Muscle of back (tissue), 11 donors: Measurements from ENCODE around the gene CBX6. TPM values are rescaled to one million over a fixed set of nuclear protein-coding genes. Genes with fewer than 3 reads are reported as not detected.
"Not testable (repeated sequence)": the region's sequence is repeated elsewhere in the genome, so short reads cannot be mapped to it uniquely, and the experiment has no call there.

Source experiments
- DNase-seq, 3 donors: peaks; one replicate each; pipeline versions ENCODE4 v3.0.0 to v3.0.0-alpha.2; 2013
- polyA plus RNA-seq, 10 donors: library from polyadenylated mRNA; unstranded; fragments of 120-200 nt; gene quantifications; one replicate each; pipeline ENCODE4 v1.2.1, GENCODE V29; 2013; ENCODE audit not compliant: insufficient read length in 10 of 10

The CBX6 gene
- polyA plus RNA-seq, 10 donors = 21.8 to 49.6 (median 30.8) TPM

- no peak for DNase-seq
Measured at GRCh38 chr22:38861927-38862326, 10.1 kb downstream of the CBX6 start.

- DNase-seq = no peak
Measured at GRCh38 chr22:38861170-38861876, 10.7 kb downstream of the CBX6 start.

GRCh38 chr22:38860283-38861169, 11.5 kb downstream of the CBX6 start:
- no peak for DNase-seq

GRCh38 chr22:38859581-38860282, 12.3 kb downstream of the CBX6 start:
- no peak for DNase-seq

GRCh38 chr22:38858492-38858891, 13.5 kb downstream of the CBX6 start:
- DNase-seq = no peak

GRCh38 chr22:38854476-38854875, 17.5 kb downstream of the CBX6 start:
- not testable (repeated sequence) for DNase-seq

- DNase-seq = not testable (repeated sequence)
Measured at GRCh38 chr22:38853883-38854282, 18.1 kb downstream of the CBX6 start.

GRCh38 chr22:38853196-38853651, 18.8 kb downstream of the CBX6 start:
- DNase-seq = no peak

GRCh38 chr22:38852522-38852921, 19.5 kb downstream of the CBX6 start:
- no peak for DNase-seq

GRCh38 chr22:38850941-38851849, 20.8 kb downstream of the CBX6 start:
- DNase-seq = no peak

- DNase-seq = no peak
Measured at GRCh38 chr22:38850399-38850798, 21.6 kb downstream of the CBX6 start.

GRCh38 chr22:38849811-38850210, 22.2 kb downstream of the CBX6 start:
- peak in 1 of 3 donors; percentile 61 for DNase-seq

- DNase-seq = no peak
Measured at GRCh38 chr22:38846412-38846811, 25.6 kb downstream of the CBX6 start.

- DNase-seq = no peak
Measured at GRCh38 chr22:38845004-38845740, 26.8 kb downstream of the CBX6 start.

GRCh38 chr22:38844315-38845003, 27.6 kb downstream of the CBX6 start:
- no peak for DNase-seq

GRCh38 chr22:38843657-38844314, 28.2 kb downstream of the CBX6 start, which contains the start of gene NPTXR:
TSS of gene NPTXR (minus strand) at chr22:38844028.
- peak; percentile 26 to 79 (median 68) for DNase-seq

- peak; percentile 59 to 93 (median 87) for DNase-seq
Measured at GRCh38 chr22:38843201-38843656, 28.8 kb downstream of the CBX6 start.

GRCh38 chr22:38842512-38843200, 29.4 kb downstream of the CBX6 start:
- DNase-seq = no peak
